HepG2 (cell line): ENCODE measurements around the gene NOTUM. TPM values are rescaled to one million over a fixed set of nuclear protein-coding genes. Genes with fewer than 3 reads are reported as not detected.

Experiments used
- BORCS8-MEF2B ChIP-seq: sonication (generic); formaldehyde crosslinking; IDR thresholded peaks from 2 replicates; pipeline ENCODE4 v1.8.0; 2022; ENCODE audit warnings: mild to moderate bottlenecking, missing genetic modification reagents
- E2F1 ChIP-seq: sonication (generic); formaldehyde crosslinking; IDR thresholded peaks from 2 replicates; pipeline ENCODE4 v1.5.0; 2020; ENCODE audit warnings: missing genetic modification reagents
- KAT8 ChIP-seq: IDR thresholded peaks from 2 replicates; pipeline ENCODE4 v1.6.1; 2016; ENCODE audit warnings: missing genetic modification reagents, missing compliant biosample characterization
- MTA3 ChIP-seq: sonication (generic); formaldehyde crosslinking; IDR thresholded peaks from 2 replicates; pipeline ENCODE4 v1.4.0; 2020; ENCODE audit warnings: missing genetic modification reagents
- NR0B2 ChIP-seq: sonication (generic); formaldehyde crosslinking; IDR thresholded peaks from 2 replicates; pipeline ENCODE4 v1.4.0; 2020; ENCODE audit warnings: mild to moderate bottlenecking, missing genetic modification reagents
- ONECUT2 ChIP-seq: sonication (generic); formaldehyde crosslinking; IDR thresholded peaks from 2 replicates; pipeline ENCODE4 v1.4.0; 2020; ENCODE audit warnings: missing genetic modification reagents
- PPARG ChIP-seq: conservative IDR thresholded peaks from 2 replicates; pipeline ENCODE4 v1.6.1; 2016; ENCODE audit warnings: missing biosample characterization, missing genetic modification reagents
- RXRB ChIP-seq: IDR thresholded peaks from 2 replicates; pipeline ENCODE4 v1.6.1; 2016; ENCODE audit warnings: borderline replicate concordance, missing genetic modification reagents, missing compliant biosample characterization
- ZNF337 ChIP-seq: sonication (generic); formaldehyde crosslinking; IDR thresholded peaks from 2 replicates; pipeline ENCODE4 v1.5.1; 2020; ENCODE audit warnings: missing genetic modification reagents, low read depth, mild to moderate bottlenecking, borderline replicate concordance
- ZNF432 ChIP-seq: sonication (generic); formaldehyde crosslinking; IDR thresholded peaks from 2 replicates; pipeline ENCODE4 v1.5.0; 2020; ENCODE audit warnings: missing genetic modification reagents, mild to moderate bottlenecking, borderline replicate concordance
- ZNF557 ChIP-seq: sonication (generic); formaldehyde crosslinking; IDR thresholded peaks from 2 replicates; pipeline ENCODE4 v1.4.0; 2020; ENCODE audit warnings: missing genetic modification reagents
- ZNF614 ChIP-seq: IDR thresholded peaks from 2 replicates; pipeline ENCODE4 v1.6.1; 2018; ENCODE audit warnings: missing biosample characterization, missing genetic modification reagents, inconsistent platforms, borderline replicate concordance
- ZNF703 ChIP-seq: sonication (generic); formaldehyde crosslinking; IDR thresholded peaks from 2 replicates; pipeline ENCODE4 v1.5.1; 2020; ENCODE audit warnings: missing genetic modification reagents, mild to moderate bottlenecking, moderate library complexity, borderline replicate concordance
- ZNF710 ChIP-seq: sonication (generic); formaldehyde crosslinking; IDR thresholded peaks from 2 replicates; pipeline ENCODE4 v1.5.0; 2020; ENCODE audit warnings: mild to moderate bottlenecking, missing genetic modification reagents, borderline replicate concordance
- ZNF788 ChIP-seq: sonication (generic); formaldehyde crosslinking; IDR thresholded peaks from 2 replicates; pipeline ENCODE4 v1.5.0; 2020; ENCODE audit warnings: mild to moderate bottlenecking, missing genetic modification reagents, borderline replicate concordance
- ZNF816 ChIP-seq: sonication (generic); formaldehyde crosslinking; IDR thresholded peaks from 2 replicates; pipeline ENCODE4 v1.8.0; 2022; ENCODE audit warnings: missing genetic modification reagents, mild to moderate bottlenecking, borderline replicate concordance
- polyA plus RNA-seq, 8 experiments: library from polyadenylated mRNA; depleted of rRNA in 3 of 8; stranded (reverse) in 7 of 8; unstranded in 1 of 8; fragments of >200 nt; fragmentation: Illumina TruSeq in 4 of 8; extraction: Trizol in 4 of 8; gene quantifications; 2 replicates each; pipeline versions ENCODE4 v1.2.1 to v1.2.3, GENCODE V29; 2011 to 2016; ENCODE audit warnings: low read depth in 4 of 8, missing spikeins in 1 of 8, mixed read lengths in 1 of 8; ENCODE audit not compliant: insufficient read depth in 1 of 8
- total RNA-seq, 5 experiments: library from RNA; depleted of rRNA; stranded (reverse); fragments of >200 nt; fragmentation: Illumina TruSeq; extraction: Trizol; gene quantifications; 2 replicates each; pipeline ENCODE4 v1.2.3, GENCODE V29; 2016; ENCODE audit warnings: low read depth in 1 of 5
- TF ChIP-seq, protein P1 (sequence below): sonication (generic); formaldehyde crosslinking; IDR thresholded peaks from 2 replicates; pipeline ENCODE4 v1.4.0; 2020; ENCODE audit warnings: mild to moderate bottlenecking, missing genetic modification reagents
- TF ChIP-seq, protein P2 (sequence below): sonication (generic); formaldehyde crosslinking; IDR thresholded peaks from 2 replicates; pipeline ENCODE4 v1.5.0; 2020; ENCODE audit warnings: mild to moderate bottlenecking, missing genetic modification reagents, moderate library complexity

NOTUM gene
- total and polyA plus RNA-seq, 2 of the 13 experiments (the other 11 are each of a cell fraction or from before 2014, with no cell fraction given) = 150 to 160 TPM

- TF ChIP-seq, protein P1, sequence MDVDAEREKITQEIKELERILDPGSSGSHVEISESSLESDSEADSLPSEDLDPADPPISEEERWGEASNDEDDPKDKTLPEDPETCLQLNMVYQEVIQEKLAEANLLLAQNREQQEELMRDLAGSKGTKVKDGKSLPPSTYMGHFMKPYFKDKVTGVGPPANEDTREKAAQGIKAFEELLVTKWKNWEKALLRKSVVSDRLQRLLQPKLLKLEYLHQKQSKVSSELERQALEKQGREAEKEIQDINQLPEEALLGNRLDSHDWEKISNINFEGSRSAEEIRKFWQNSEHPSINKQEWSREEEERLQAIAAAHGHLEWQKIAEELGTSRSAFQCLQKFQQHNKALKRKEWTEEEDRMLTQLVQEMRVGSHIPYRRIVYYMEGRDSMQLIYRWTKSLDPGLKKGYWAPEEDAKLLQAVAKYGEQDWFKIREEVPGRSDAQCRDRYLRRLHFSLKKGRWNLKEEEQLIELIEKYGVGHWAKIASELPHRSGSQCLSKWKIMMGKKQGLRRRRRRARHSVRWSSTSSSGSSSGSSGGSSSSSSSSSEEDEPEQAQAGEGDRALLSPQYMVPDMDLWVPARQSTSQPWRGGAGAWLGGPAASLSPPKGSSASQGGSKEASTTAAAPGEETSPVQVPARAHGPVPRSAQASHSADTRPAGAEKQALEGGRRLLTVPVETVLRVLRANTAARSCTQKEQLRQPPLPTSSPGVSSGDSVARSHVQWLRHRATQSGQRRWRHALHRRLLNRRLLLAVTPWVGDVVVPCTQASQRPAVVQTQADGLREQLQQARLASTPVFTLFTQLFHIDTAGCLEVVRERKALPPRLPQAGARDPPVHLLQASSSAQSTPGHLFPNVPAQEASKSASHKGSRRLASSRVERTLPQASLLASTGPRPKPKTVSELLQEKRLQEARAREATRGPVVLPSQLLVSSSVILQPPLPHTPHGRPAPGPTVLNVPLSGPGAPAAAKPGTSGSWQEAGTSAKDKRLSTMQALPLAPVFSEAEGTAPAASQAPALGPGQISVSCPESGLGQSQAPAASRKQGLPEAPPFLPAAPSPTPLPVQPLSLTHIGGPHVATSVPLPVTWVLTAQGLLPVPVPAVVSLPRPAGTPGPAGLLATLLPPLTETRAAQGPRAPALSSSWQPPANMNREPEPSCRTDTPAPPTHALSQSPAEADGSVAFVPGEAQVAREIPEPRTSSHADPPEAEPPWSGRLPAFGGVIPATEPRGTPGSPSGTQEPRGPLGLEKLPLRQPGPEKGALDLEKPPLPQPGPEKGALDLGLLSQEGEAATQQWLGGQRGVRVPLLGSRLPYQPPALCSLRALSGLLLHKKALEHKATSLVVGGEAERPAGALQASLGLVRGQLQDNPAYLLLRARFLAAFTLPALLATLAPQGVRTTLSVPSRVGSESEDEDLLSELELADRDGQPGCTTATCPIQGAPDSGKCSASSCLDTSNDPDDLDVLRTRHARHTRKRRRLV = no peak
- no peak for TF ChIP-seq ONECUT2 (CRISPR knock-in tag)
- peak; percentile 66 for TF ChIP-seq KAT8
- no peak for TF ChIP-seq MTA3 (CRISPR knock-in tag)
- TF ChIP-seq ZNF557 = no peak
- TF ChIP-seq ZNF788 (CRISPR knock-in tag) = no peak
- peak; percentile 81; the same call in 1 of the 2 replicates for TF ChIP-seq NR0B2 (CRISPR knock-in tag)
- no peak for TF ChIP-seq ZNF614 (CRISPR knock-in tag)
- no peak for TF ChIP-seq ZNF816 (CRISPR knock-in tag)
- TF ChIP-seq ZNF710 = peak; percentile 72
- TF ChIP-seq ZNF432 = no peak
- TF ChIP-seq, protein P2, sequence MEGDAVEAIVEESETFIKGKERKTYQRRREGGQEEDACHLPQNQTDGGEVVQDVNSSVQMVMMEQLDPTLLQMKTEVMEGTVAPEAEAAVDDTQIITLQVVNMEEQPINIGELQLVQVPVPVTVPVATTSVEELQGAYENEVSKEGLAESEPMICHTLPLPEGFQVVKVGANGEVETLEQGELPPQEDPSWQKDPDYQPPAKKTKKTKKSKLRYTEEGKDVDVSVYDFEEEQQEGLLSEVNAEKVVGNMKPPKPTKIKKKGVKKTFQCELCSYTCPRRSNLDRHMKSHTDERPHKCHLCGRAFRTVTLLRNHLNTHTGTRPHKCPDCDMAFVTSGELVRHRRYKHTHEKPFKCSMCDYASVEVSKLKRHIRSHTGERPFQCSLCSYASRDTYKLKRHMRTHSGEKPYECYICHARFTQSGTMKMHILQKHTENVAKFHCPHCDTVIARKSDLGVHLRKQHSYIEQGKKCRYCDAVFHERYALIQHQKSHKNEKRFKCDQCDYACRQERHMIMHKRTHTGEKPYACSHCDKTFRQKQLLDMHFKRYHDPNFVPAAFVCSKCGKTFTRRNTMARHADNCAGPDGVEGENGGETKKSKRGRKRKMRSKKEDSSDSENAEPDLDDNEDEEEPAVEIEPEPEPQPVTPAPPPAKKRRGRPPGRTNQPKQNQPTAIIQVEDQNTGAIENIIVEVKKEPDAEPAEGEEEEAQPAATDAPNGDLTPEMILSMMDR (CRISPR knock-in tag) = peak; percentile 84
- no peak for TF ChIP-seq E2F1 (CRISPR knock-in tag)
- 0 out of 2 replicates have a peak, but pooled peaks have one; percentile 40 for TF ChIP-seq ZNF337
- no peak for TF ChIP-seq ZNF703
- peak; percentile 10; the same call in 1 of the 2 replicates for TF ChIP-seq PPARG (CRISPR knock-in tag)
- TF ChIP-seq RXRB (CRISPR knock-in tag) = peak; percentile 8; the same call in 1 of the 2 replicates
- TF ChIP-seq BORCS8-MEF2B = peak; percentile 47; the same call in 1 of the 2 replicates
Measured at GRCh38 chr17:81995463-81996231, 34.7 kb upstream of the NOTUM start (continued).
